GM21381 (cell line): ENCODE results near the gene LYRM4.

Experiments used
- ATAC-seq: cut with Tn5 transposase; IDR thresholded peaks from one replicate; pipeline ENCODE4 v1.9.1; 2021; ENCODE audit warnings: mild to moderate bottlenecking, moderate library complexity; ENCODE audit not compliant: unreplicated experiment

Gene LYRM4

GRCh38 chr6:5247201-5247600 lies 13.5 kb downstream of the LYRM4 start:
- no peak for ATAC-seq

GRCh38 chr6:5246141-5247097 lies 14.3 kb downstream of the LYRM4 start:
- no peak for ATAC-seq

DNA sequence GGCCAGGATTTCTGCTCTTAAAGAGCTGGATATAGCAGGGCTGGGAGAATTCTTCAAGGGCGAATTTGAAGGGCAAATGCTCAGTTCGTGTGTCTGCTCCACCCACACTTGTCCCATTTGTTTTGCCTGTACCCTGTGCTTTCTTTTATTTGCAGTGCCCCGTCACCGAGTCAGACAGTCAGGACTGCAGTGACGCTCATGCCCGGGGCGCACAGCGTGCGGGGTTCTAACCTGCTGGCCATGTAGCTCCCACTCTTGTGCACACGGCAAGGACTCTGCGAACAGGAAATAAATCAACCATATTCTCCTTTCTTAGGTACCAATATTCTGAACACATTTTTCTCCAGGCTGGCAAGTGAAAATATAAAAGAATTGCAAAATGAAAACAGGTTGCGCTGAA lies 17.7 kb downstream of the LYRM4 start:
- no peak for ATAC-seq

GRCh38 chr6:5241252-5241651 lies 19.5 kb downstream of the LYRM4 start:
- no peak for ATAC-seq

GRCh38 chr6:5238336-5238735 lies 22.4 kb downstream of the LYRM4 start:
- no peak for ATAC-seq

- ATAC-seq: no peak
Observed at GRCh38 chr6:5237805-5238204, 22.9 kb downstream of the LYRM4 start.

DNA sequence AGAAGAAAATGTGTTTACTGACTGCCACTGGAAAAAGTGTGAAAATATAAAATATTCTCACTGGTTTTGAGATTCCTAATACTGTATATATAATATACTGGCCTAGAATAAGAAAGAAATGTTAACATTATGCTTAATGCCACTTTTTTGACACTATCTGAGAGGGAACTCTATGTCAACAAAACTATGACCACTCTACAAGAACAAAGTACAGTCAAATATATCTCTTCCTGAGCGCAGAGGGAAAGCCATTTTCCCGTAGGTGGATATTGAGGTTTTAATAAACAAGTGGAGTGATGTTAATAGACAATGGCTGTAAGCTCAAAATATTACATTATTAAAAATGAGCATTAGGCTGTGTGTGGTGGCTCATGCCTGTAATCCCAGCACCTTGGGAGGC lies 24.9 kb downstream of the LYRM4 start:
- no peak for ATAC-seq

GRCh38 chr6:5234874-5235273 lies 25.9 kb downstream of the LYRM4 start:
- ATAC-seq: no peak

DNA sequence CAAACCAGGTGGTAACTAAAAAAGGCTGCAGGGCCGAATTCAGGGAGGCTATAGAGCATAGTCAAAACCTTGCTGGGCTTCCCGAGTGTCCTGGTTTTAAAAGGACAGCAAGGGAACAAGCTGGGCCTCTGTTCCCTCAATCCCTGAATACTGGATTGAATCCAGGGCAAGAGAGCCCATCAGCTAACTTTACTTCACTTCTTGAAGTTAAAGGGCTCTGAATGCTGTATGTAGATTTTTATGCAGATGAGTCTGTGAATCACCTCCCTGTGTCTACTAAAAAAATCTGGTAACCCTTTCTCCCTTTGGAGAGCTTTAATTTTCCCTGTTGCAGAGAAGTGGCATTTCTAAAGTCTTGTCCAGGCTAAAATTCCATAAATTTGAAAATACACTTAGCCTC lies 29.5 kb downstream of the LYRM4 start:
- ATAC-seq: no peak

GRCh38 chr6:5230081-5230480 lies 30.7 kb downstream of the LYRM4 start:
- ATAC-seq: no peak

GRCh38 chr6:5229356-5229755 lies 31.4 kb downstream of the LYRM4 start:
- ATAC-seq: no peak

- ATAC-seq: no peak
Observed at GRCh38 chr6:5223309-5223708, 37.4 kb downstream of the LYRM4 start.

DNA sequence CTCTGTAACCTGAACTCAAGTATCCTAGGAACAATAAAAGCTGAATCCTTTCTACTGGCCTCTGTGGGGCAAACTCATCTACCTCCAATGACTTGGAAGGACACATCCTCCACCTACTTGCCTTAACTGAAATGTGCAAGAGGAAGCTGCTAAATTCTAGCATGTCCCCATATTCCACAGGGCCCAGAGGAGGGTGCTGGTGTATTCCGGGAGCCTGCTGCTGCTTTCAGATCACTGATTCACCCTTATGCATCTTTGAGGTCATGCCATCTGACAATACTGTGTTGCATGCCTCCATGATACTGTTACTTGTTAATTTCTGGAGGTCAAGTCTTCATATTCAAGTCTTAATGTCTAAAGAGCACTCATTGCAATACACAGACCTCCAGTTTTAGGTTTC lies 40.3 kb downstream of the LYRM4 start:
- ATAC-seq: no peak

GRCh38 chr6:5219011-5219691 lies 41.6 kb downstream of the LYRM4 start:
- ATAC-seq: no peak

DNA sequence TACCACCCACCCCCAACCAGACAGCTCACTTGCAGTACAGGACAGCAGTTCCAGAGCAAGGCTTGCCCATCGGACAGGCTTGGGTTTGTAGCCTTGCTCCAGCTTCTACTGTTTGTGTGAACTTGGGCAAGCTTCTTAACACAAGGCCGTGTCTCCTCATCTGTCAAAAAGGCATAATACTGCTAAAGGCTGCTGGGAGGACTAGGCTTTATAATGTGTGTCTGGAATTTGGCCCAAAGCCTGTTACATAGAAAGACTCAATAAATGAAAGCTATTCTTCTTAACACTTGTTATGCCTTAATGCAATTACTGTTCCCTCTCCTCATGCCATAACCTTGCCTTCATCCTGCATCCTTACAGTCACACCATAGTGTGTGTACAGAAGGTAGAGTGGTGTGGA lies 43.4 kb downstream of the LYRM4 start:
- ATAC-seq: no peak

- no peak for ATAC-seq
Observed at GRCh38 chr6:5215799-5216198, 45.0 kb downstream of the LYRM4 start.

DNA sequence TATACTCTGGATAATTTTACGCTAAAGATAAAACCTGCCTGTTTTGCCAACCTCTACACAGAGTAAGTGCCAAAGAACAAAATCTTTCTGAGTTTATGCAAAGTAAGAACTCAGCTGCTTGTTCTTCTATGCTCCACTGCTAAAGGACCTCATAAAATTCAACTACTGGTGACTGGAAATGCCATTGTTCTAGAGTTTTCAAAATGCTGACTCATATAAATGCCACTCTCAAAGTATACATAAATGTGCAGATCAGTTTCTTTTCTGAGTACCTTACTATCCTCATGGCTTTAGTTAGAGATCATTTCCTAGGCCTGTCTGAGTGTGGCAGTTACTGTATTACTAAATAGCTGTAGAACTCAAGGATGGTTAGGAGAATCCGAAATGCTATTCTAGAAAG lies 45.6 kb downstream of the LYRM4 start:
- no peak for ATAC-seq

DNA sequence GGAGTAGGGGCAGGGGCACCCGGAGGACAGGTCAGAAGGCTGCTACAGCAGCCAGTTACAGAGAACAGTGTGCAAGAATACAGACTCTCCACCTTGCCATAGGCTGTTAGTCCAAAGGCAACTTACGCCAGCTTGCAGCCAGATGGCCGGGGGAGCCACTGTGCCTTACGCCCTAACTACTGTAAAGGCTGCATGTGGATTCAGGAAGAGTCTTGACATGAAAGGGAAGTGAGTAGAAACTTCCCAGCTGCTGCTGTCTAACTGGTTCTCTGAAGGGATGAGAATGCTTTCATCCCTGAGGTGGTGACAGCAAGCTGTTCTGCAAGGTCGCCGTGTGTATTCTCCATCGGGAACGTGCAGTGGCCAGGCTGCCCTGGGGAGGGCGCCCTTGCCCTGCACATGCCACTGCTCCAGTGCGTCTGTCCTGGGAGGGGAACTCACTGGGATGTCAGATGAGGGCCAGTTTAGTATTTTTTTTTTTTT lies 46.1 kb downstream of the LYRM4 start:
- ATAC-seq: no peak

DNA sequence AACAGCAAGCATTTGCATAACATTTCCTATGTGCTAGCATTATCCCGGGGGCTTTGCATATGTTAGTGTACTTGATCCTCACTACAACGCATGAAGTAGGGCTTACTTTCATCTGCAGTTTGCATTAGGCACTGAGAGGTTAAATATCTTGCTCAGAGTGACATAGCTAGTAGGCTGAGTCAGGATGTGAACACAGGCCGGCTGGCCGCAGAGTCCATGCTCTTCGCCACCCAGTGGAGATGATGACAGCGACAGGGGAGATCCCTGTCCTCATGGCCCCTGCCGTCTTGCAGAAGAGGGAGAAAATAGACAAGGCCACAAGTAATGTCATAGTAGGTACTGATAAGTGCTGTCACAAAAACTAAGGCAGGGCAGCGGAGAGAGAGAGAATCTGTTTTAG lies 46.9 kb downstream of the LYRM4 start:
- no peak for ATAC-seq

DNA sequence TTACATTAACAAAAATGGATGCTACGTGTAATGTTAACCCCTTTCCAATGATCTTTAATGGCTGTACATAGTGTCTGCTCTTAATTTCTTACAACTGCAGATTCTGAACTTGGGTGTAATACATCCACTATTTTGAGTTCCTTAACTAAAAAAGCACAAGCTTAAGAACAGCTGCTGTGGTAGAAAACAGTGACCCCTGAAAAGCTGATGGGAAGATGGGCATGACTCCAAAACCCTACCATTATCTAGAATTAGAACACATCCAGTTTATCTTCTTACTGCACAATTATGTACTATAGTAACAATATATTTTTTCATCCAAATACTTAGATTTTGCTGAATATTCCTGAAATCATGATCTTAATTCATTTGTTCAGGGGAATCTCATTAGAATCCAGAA lies 49.3 kb downstream of the LYRM4 start:
- no peak for ATAC-seq

DNA sequence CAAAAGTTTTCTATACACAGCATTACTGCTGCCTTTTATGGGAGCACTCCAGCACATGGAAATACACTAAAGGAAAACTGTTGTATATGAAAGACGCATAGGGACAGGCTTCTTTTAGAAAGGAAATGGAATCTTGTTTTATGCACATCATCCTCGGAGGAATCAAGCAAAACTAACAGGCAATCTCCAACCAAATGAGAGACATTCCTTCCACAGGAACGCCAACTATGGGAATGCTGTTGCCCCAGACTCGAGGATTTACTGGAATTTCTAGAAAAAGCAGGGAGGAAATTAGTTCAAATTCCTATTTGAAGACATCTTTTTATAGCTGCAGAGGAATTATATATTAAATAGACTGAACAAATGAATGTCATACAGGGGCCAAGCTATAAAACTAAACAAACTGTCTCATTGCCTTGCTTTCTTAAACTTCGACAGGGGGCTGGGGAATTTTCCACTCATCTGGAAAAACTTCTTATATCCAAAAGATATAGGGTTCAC lies 52.2 kb downstream of the LYRM4 start:
- ATAC-seq: no peak

DNA sequence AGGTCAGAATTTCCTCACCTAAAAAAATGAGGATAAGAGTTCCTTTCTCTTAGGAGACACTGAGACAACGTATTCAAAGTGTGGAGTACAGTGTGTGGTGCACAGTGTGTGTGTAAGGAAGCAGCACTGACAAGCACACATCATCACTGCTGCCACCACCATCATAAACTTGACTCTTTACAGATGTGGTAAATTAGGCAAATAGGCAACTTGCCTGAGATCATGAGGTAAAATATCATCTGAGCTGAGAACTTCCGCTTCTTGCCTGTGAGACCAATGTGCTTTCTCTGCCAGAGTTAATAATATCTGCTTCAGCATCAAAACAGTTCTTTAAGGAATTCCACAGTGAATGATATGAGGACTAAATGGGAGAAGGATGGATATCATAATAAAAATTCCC lies 52.7 kb downstream of the LYRM4 start:
- ATAC-seq: no peak
